Adrenal gland (tissue), 19 donors: Measurements from ENCODE around the gene CGRRF1. TPM values are rescaled to one million over a fixed set of nuclear protein-coding genes. Genes with fewer than 3 reads are reported as not detected.
A peak's percentile ranks its signal among the peaks of the same experiment; 100 is the strongest.

Source experiments
- DNase-seq, 7 donors: peaks; one replicate each; pipeline ENCODE4 v3.0.0-alpha.2; 2019 to 2020
- H3K27ac ChIP-seq, 5 donors: fragments of 200-600 bp; sonication (generic) in 4 of 5; 1 replicate in 3 of 5; 2 replicates in 2 of 5; pipeline versions ENCODE4 v1.5.1 to v1.8.0; 2016 to 2020; ENCODE audit warnings: mild to moderate bottlenecking in 1 of 5
- H3K27me3 ChIP-seq: fragments of 200-600 bp; 2 replicates; pipeline ENCODE4 v1.8.0; 2021
- H3K36me3 ChIP-seq, 2 donors: fragments of 200-600 bp; replicated peaks in 1 of 2; 1 replicate in 1 of 2; 2 replicates in 1 of 2; pipeline versions ENCODE4 v1.5.1 to v1.8.0; 2018 to 2022
- H3K4me1 ChIP-seq, 2 donors: fragments of 200-600 bp; replicated peaks in 1 of 2; 1 replicate in 1 of 2; 2 replicates in 1 of 2; pipeline versions ENCODE4 v1.5.1 to v1.8.0; 2018 to 2021
- H3K4me3 ChIP-seq, 4 donors: fragments of 200-600 bp; sonication (generic) in 3 of 4; one replicate each; pipeline ENCODE4 v1.5.1; 2016 to 2018
- H3K9me3 ChIP-seq, 3 donors: fragments of 200-600 bp; sonication (generic) in 1 of 3; replicated peaks in 1 of 3; 1 replicate in 2 of 3; 2 replicates in 1 of 3; pipeline versions ENCODE4 v1.5.1 to v1.8.0; 2016 to 2021
- POLR2A ChIP-seq, 2 donors: fragments of 450-650 bp; IDR thresholded peaks; one replicate each; pipeline ENCODE4 v1.6.1; 2017; ENCODE audit warnings: antibody characterized with exemption in 2 of 2, mild to moderate bottlenecking in 2 of 2, moderate library complexity in 1 of 2
- WGBS, 4 donors: extraction: QIAGEN DNeasy Blood & Tissue Kit in 2 of 4; methylation state at CpG; one replicate each; pipeline versions ENCODE4 v1.1.5 to v1.1.7; 2013 to 2017; 5-methylcytosine and 5-hydroxymethylcytosine counted together
- intact Hi-C, 2 donors: fragments of 100-400 bp; cut with DNase I; formaldehyde crosslinking; loops; one replicate each; pipeline versions ENCODE4 v1.14.1 to v1.15.0; 2022 to 2023
- long read RNA-seq, 10 donors: library from polyadenylated mRNA in 3 of 10; unstranded in 2 of 10; stranded (forward) in 1 of 10; transcript quantifications; one replicate each; pipeline ENCODE4 v2.0.0 and lab custom pipeline, GENCODE V29; 2021 to 2026
- polyA plus RNA-seq, 3 donors: library from polyadenylated mRNA; stranded (reverse); fragments of 200-250 nt in 2 of 3; fragments of 350-450 nt in 1 of 3; fragmentation: Illumina TruSeq in 1 of 3; extraction: RNeasy Lipid Tissue Mini Kit (QIAGEN cat#74804) in 1 of 3; gene quantifications; one replicate each; pipeline ENCODE4 v1.2.3, GENCODE V29; 2013 to 2014
- total RNA-seq, 9 donors: library from RNA; depleted of rRNA in 4 of 9; stranded (reverse); fragments of >200 nt in 4 of 9; fragments of 120-200 nt in 1 of 9; fragmentation: NEBNext Ultra II Directional in 1 of 9; extraction: Animal tissue kit (Norgen Biotek cat#: 25700) in 1 of 9; gene quantifications; one replicate each; pipeline versions ENCODE4 v1.1.0 to v1.2.4, GENCODE V29; 2013 to 2023
- TF ChIP-seq, protein P1 (sequence below), 6 experiments: fragments of 450-650 bp in 4 of 6; fragments of 200-600 bp in 2 of 6; sonication (generic) in 1 of 6; IDR thresholded peaks; 1 replicate in 5 of 6; 2 replicates in 1 of 6; pipeline versions ENCODE4 v1.5.1 to v1.8.0; 2016 to 2021; ENCODE audit warnings: antibody characterized with exemption in 6 of 6, mild to moderate bottlenecking in 2 of 6, moderate library complexity in 1 of 6
- donor health status: healthy with polysubstance abuse.
- donor health status: Bipolar disorder and iron deficiency.
- donor health status: DM: yes; HTN: yes; CAD: no.
- donor health status: DM: no; HTN: no; CAD: no.
- donor health status: DM: no; HTN: no; CAD: no.
- donor health status: DM: yes; HTN: yes; CAD: no.

The CGRRF1 gene, protein sequence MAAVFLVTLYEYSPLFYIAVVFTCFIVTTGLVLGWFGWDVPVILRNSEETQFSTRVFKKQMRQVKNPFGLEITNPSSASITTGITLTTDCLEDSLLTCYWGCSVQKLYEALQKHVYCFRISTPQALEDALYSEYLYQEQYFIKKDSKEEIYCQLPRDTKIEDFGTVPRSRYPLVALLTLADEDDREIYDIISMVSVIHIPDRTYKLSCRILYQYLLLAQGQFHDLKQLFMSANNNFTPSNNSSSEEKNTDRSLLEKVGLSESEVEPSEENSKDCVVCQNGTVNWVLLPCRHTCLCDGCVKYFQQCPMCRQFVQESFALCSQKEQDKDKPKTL
- 10 to 100 TPM in 8 of 9 donors, 1 to 10 TPM in 1; 9.4 to 22.9 (median 18.1) TPM for total RNA-seq
- 10 to 100 TPM; 16.8 to 26.9 (median 23.4) TPM for polyA plus RNA-seq
- long read RNA-seq, donor 1, transcript CGRRF1-201 (6 exons, 2,057 nt): major isoform, 11 of 14 reads
- long read RNA-seq, donor 1, partial matches to known transcripts: 0 of 14 reads
- long read RNA-seq, donor 1, other reads (novel, unspliced or antisense): 0 of 14 reads
- long read RNA-seq, donor 2, transcript CGRRF1-201 (6 exons, 2,057 nt): major isoform, 5 of 6 reads
- long read RNA-seq, donor 2, partial matches to known transcripts: 0 of 6 reads
- long read RNA-seq, donor 2, other reads (novel, unspliced or antisense): 0 of 6 reads
- long read RNA-seq, donor 3, transcript CGRRF1-201 (6 exons, 2,057 nt): major isoform, 7 of 7 reads
- long read RNA-seq, donor 3, partial matches to known transcripts: 0 of 7 reads
- long read RNA-seq, donor 3, other reads (novel, unspliced or antisense): 0 of 7 reads
- long read RNA-seq, donor 4, transcript CGRRF1-201 (6 exons, 2,057 nt): major isoform, 17 of 20 reads
- long read RNA-seq, donor 4, partial matches to known transcripts: 1 of 20 reads
- long read RNA-seq, donor 4, other reads (novel, unspliced or antisense): 2 of 20 reads
- long read RNA-seq, donor 5, transcript CGRRF1-201 (6 exons, 2,057 nt): major isoform, 20 of 25 reads
- long read RNA-seq, donor 5, partial matches to known transcripts: 1 of 25 reads
- long read RNA-seq, donor 5, other reads (novel, unspliced or antisense): 4 of 25 reads
- long read RNA-seq, donor 6, transcript CGRRF1-201 (6 exons, 2,057 nt): major isoform, 14 of 16 reads
- long read RNA-seq, donor 6, partial matches to known transcripts: 1 of 16 reads
- long read RNA-seq, donor 6, other reads (novel, unspliced or antisense): 1 of 16 reads
- long read RNA-seq, donor 7, partial matches to known transcripts: 0 of 4 reads
- long read RNA-seq, donor 7, other reads (novel, unspliced or antisense): 0 of 4 reads
- long read RNA-seq, donor 8, transcript CGRRF1-201 (6 exons, 2,057 nt): major isoform, 11 of 15 reads
- long read RNA-seq, donor 8, partial matches to known transcripts: 0 of 15 reads
- long read RNA-seq, donor 8, other reads (novel, unspliced or antisense): 0 of 15 reads
- long read RNA-seq, donor 9, partial matches to known transcripts: 0 of 4 reads
- long read RNA-seq, donor 9, other reads (novel, unspliced or antisense): 0 of 4 reads
- long read RNA-seq, donor 10, partial matches to known transcripts: 0 of 3 reads
- long read RNA-seq, donor 10, other reads (novel, unspliced or antisense): 0 of 3 reads

DNA sequence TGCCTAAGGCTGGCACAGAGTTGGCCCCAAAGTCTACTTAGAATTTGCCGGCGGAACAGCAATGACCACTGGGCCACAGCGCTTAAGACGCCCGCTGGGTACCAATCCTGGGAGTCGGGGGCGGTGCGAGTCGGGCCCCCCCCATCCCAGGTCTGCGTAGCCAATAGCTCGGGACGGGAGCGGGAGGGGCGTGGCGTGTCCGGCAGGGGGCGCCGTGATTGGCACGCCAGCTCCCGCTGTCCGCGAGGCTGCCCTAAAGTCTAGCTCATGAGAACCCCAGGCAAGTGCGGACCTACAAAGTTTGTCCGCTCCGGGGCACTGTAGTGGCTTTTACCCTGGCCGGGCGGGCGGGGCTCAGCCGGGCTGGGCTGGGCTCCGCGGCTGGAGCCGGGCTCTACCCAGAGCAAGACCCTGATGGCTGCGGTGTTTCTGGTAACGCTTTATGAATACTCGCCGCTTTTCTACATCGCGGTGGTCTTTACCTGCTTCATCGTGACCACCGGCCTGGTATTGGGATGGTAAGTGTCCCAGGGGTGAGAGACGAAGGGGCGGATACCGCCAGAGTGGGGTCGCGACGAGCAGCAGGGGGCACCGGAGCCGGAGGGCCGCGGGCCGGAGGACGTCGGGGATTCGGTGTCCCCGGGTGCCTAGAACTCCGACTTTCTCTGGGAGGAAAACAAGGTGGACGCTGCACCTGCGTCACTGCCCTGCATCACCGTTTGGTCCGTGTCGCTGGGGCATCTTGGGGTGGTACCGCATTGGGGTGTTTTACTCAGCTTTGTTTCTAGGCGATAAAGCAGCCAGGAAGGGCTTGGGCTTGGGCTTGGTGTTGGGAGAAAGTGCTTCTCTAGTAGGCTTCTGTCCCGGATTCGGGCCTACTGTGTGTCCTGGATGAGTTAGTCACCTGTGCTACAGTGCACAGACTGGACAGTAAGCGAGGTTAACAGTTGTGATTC, at the start of gene CGRRF1:
Gene CGRRF1, plus strand, starts transcription at position 361 of the 956 bp plus-strand sequence. Its CDS starts 54 bp downstream, at position 415.
- Histone ChIP-seq H3K36me3 (no peaks in the 10 kb centered on the region), H3K27ac (peak within 1 kb of the TSS in 3 of 5 donors; percentile 87 to 91 (median 88)), H3K9me3 (no peaks in the 10 kb centered on the region), H3K27me3 (no peaks in the 10 kb centered on the region), H3K4me3 (peak within 1 kb of the TSS; percentile 54 to 88 (median 84)), H3K4me1 (peaks cover 13 to 29% of the 10 kb centered on the region in 2 donors)
- DNase-seq: peak; percentile 98 to 99 (median 99)
- 0 to 2% (median 0%) methylated on average over 20 to 66 of the region's 66 CpGs for WGBS, 4 donors
- intact Hi-C loops: no loop called here
- peak; percentile 69 to 83 for TF ChIP-seq POLR2A (IDR thresholded peaks at IDR 0.05)
- TF ChIP-seq, protein P1, sequence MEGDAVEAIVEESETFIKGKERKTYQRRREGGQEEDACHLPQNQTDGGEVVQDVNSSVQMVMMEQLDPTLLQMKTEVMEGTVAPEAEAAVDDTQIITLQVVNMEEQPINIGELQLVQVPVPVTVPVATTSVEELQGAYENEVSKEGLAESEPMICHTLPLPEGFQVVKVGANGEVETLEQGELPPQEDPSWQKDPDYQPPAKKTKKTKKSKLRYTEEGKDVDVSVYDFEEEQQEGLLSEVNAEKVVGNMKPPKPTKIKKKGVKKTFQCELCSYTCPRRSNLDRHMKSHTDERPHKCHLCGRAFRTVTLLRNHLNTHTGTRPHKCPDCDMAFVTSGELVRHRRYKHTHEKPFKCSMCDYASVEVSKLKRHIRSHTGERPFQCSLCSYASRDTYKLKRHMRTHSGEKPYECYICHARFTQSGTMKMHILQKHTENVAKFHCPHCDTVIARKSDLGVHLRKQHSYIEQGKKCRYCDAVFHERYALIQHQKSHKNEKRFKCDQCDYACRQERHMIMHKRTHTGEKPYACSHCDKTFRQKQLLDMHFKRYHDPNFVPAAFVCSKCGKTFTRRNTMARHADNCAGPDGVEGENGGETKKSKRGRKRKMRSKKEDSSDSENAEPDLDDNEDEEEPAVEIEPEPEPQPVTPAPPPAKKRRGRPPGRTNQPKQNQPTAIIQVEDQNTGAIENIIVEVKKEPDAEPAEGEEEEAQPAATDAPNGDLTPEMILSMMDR (IDR thresholded peaks at IDR 0.05): peak; percentile 26 to 93 (median 64)

DNA sequence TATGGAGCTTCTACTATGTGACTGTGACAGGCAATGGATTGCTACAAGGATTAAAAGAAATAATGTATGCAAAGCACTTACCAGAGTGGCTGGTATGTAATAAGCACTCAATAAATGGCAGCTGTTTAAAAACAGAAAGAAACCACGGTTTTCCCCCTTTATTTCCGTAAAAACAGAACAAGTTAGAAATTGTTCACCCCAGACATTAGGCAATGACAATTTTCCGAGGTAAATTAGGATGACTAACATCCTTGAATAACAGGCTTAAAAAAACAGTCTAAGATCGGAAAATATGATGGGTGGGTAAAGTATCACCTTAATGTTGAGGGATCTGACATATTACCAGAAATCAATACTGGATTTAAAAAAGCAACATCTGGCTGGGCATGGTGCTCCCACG, 47.7 kb upstream of the CGRRF1 start:
- no peaks in the 10 kb centered on the region for H3K4me1 ChIP-seq
- WGBS, 4 donors: 53 to 63% (median 60%) methylated on average over 5 of the region's 5 CpGs
- no peaks in the 10 kb centered on the region for H3K27me3 ChIP-seq
- H3K36me3 ChIP-seq: no peaks in the 10 kb centered on the region
- no peak overlapping the region for H3K27ac ChIP-seq
- no peak overlapping the region for H3K4me3 ChIP-seq
- no peak for DNase-seq
- no peaks in the 10 kb centered on the region for H3K9me3 ChIP-seq
- intact Hi-C loops: no loop called here
- TF ChIP-seq POLR2A (IDR thresholded peaks at IDR 0.05): no peak
- TF ChIP-seq, protein P1 (IDR thresholded peaks at IDR 0.05): no peak

DNA sequence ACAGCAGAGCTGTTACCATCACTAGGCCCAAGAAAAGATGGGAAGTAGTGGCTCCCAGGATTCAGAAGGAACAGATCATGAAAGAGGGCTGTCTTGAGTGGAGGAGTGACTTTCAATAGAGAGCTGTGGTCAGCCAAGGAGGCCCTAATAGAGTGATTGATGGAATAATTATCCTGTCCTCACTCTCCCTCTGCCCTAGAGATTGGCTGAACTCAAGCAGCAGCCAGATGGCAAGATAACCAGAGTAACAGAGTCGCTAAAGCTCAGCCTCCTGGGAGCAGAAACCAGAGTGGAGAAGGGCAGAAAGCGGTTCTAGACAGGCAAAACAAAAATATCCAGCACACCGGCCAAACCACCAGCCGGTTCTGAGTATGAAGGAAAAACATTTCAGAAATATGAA, 44.1 kb upstream of the CGRRF1 start:
- no peak overlapping the region for H3K27ac ChIP-seq
- TF ChIP-seq, protein P1 (IDR thresholded peaks at IDR 0.05): no peak
- no peak for TF ChIP-seq POLR2A (IDR thresholded peaks at IDR 0.05)
- no peak for DNase-seq
- no peak overlapping the region for H3K4me3 ChIP-seq
- H3K27me3 ChIP-seq: no peaks in the 10 kb centered on the region
- intact Hi-C loops: no loop called here
- H3K9me3 ChIP-seq: no peaks in the 10 kb centered on the region
- H3K4me1 ChIP-seq: no peaks in the 10 kb centered on the region
- no peaks in the 10 kb centered on the region for H3K36me3 ChIP-seq
- WGBS, 4 donors: 67 to 75% (median 71%) methylated on average over 4 of the region's 4 CpGs
